Measurements from ENCODE around the gene AP4E1.
"Not testable (repeated sequence)": the region's sequence is repeated elsewhere in the genome, so short reads cannot be mapped to it uniquely, and the experiment has no call there.

AP4E1 gene

GRCh38 chr15:50953302-50953701, 44.8 kb downstream of the AP4E1 start:
- no peak for DNase-seq

- DNase-seq: not testable (repeated sequence)
Measured at GRCh38 chr15:50954837-50955236, 46.4 kb downstream of the AP4E1 start.

- no peak for DNase-seq
Measured at GRCh38 chr15:50959717-50960116, 51.2 kb downstream of the AP4E1 start.

DNA sequence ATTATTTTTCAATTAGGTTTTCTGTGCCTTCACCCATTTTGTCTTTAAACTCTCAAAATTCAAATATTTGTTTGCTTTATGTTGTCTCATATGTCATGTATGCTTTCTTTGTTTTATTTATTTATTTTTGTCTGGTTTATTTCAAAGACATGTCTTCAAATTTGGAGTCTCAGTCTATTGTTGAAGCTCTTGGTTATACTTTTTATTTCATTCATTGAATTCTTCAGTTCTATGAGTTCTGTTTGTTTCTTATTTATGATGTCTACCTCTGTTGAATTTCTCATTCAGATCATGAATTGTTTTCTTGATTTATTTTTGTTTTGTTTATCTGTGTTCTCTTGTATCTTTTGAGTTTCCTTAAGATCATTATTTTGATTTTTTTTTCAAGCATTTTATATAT, 55.6 kb downstream of the AP4E1 start:
- no peak for DNase-seq

- DNase-seq: no peak
Measured at GRCh38 chr15:50968353-50968752, 59.9 kb downstream of the AP4E1 start.

- DNase-seq: no peak
Measured at GRCh38 chr15:50970524-50970923, 62.0 kb downstream of the AP4E1 start.

GRCh38 chr15:50971115-50971514, 62.6 kb downstream of the AP4E1 start:
- no peak for DNase-seq

DNA sequence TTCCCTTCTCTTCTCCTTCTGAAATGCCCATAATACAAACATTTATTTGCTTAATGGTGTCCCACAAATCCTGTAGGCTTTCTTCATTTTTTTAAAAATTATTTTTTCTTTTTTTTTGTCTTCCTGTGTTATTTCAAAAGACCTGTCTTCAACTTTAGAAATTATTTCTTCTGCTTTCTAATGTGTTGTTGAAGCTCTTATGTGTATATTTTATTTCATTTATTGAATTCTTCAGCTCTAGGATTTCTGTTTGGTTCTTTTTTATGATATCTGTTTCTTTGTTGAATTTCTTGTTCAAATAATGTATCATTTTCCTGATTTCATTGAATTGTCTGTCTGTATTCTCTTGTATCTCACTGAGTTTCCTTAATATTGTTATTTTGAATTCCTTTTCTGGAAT, 63.1 kb downstream of the AP4E1 start:
- DNase-seq: no peak

DNA sequence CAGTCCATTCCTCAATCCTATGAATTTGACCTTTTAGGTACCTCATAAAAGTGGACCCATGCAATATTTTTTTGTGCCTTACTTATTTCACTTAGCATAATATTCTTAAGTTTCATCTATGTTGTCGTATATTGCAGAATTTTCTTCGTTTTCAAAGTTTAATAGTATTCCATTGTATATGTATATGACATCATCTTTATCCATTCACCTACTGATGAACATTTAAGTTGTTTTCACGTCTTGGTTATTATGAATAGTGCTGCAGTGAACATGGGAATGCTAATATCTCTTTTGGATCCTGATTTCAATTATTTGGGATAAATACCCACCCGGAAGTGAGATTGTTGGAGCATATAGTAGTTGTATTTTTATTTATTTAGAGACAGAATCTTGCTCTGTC, 65.1 kb downstream of the AP4E1 start:
- DNase-seq: no peak

GRCh38 chr15:50977162-50977561, 68.7 kb downstream of the AP4E1 start:
- no peak for DNase-seq

DNA sequence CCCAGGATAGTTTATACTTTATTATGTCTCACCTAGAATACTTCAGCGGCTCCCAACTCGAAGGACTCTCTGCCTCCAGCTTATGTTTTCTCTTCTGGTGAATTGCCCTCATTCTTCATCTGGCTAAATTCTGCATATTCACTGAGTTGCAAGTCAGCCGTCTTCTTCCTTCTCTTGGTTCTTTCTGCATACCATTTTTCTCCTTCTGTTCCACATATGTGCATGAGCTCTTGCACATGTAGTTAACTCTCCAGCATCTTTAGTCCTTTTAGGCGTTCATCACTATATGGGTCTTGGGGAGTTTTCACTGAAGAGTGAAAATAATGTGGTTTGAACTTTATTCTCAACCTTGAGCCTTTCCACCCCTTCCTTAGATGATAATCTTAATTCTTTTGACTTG, 70.1 kb downstream of the AP4E1 start:
- no peak for DNase-seq

- DNase-seq: no peak
Measured at GRCh38 chr15:50979041-50979440, 70.6 kb downstream of the AP4E1 start.

DNA sequence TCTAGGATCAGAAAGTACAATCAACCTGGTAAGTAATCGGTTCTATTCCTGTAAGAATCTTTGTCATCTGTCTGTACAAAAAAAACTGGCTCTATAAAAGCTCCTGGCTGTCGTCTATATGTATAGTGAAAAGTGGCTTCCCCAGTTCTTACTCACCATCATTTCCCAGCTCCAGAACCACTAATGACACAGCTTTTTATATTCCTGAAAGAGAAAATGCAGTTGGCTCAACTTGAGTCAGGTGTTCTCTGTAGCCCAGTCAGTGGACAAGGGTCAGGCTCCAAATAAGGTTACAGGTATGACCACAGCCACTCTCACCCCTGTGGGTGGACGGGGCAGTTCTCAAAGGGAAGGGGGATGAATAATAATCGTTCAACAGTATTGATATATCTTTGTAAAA, 85.1 kb downstream of the AP4E1 start:
- no peak for DNase-seq

DNA sequence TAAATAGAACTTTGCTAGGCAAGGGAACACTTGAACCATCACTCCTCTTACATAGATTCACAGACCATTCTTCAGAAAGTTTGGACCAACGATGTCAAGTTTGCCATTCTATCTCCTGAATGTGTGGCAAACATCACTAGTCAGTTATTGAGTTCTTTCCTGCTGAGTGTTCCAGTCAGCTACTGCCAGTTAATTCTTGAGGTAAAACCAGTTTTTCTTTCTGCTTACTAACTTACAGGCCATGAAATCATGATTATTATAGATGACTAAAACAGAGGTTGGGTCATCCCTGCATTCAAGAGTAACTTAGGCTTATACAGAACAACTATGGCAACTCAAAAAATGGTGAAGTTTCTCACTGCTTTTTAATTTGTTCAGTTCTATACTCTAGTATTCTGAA, 88.2 kb downstream of the AP4E1 start:
- no peak for DNase-seq

- no peak for DNase-seq
Measured at GRCh38 chr15:50997371-50998051, 89.0 kb downstream of the AP4E1 start.

DNA sequence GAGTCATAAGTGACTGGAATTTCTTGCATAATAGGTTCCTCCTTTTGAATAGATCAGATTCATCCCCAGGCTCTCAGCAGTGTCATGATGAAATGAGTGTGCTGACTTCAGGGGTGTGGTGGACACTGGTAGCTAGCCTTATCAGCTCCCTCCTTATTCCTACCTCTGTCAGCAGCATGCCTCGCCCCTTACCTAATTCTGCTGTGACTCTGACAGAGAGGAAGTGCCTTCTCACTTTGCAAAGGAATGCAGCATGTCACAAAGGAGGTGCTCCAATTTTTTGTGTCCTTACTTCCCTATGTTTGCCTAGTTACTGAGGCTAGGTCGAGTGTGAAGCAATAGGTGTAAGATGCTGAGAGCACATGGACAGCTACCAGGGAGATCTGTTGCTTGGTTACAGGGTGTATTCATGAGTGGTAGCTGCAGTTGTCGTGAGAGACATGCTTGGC, 95.6 kb downstream of the AP4E1 start:
- DNase-seq: no peak

GRCh38 chr15:51006336-51006985, 98.0 kb downstream of the AP4E1 start:
- no peak for DNase-seq

GRCh38 chr15:51007131-51007666, 98.7 kb downstream of the AP4E1 start:
- no peak for DNase-seq

- no peak for DNase-seq
Measured at GRCh38 chr15:51011212-51011611, 102.7 kb downstream of the AP4E1 start.

GRCh38 chr15:51016615-51017014, 108.1 kb downstream of the AP4E1 start:
- no peak for DNase-seq

DNA sequence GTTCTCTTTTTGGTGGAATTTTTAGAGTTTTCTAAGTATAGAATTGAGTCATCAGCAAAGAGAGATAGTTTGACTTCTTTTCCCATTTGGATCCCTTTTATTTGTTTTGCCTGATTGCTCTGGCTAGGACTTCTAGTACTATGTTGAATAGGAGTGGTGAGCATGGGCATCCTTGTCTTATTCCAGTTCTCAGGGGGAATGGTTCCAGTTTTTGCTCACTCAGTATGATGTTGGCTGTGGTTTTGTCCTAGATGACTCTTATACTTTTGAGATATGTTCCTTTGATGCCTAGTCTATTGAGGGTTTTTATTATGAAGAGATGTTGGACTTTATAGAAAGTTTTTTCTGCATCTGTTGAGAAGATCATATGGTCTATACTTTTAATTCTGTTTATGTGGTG, 113.7 kb downstream of the AP4E1 start:
- no peak for DNase-seq

DNA sequence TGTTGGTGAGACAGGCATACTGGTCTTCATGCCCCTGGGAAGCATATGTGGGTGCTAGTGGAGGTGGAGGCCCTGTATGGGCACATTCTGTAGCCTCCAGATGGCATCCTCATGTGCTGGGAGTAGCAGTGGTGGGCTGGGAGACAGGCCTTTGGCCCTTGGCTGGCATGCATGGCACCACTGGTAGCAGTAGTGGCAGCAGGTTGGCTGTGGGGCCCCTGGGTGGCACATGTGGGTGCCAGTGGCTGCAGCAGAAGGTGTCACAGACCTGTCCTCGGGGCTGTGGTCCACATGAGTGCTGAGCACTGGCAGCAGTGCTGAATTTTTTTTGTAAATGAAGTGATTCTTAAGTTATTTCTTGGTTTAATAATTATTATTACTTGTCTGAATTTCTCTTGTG, 115.0 kb downstream of the AP4E1 start:
- DNase-seq: no peak

- DNase-seq: no peak
Measured at GRCh38 chr15:51024735-51025453, 116.4 kb downstream of the AP4E1 start.

- DNase-seq: no peak
Measured at GRCh38 chr15:51025454-51025846, 117.0 kb downstream of the AP4E1 start.
